ENCODE measurements around the gene PRELP.

GRCh38 chr1:203456577-203456976 lies 19.0 kb upstream of the PRELP start:
- TF ChIP-seq CTCF (IDR thresholded peaks at IDR 0.05) (no peak), POLR2AphosphoS5 (IDR thresholded peaks at IDR 0.05) (no peak)

Data from breast epithelium (tissue), 3 donors.